Left forelimb (tissue), 1 donor: ENCODE measurements around the gene SMIM5.
"Not testable (repeated sequence)": the region's sequence is repeated elsewhere in the genome, so short reads cannot be mapped to it uniquely, and the experiment has no call there.

ENCODE experiments used
- DNase-seq: peaks from one replicate; pipeline ENCODE4 v3.0.0-alpha.2; 2018; ENCODE audit warnings: low spot score

Gene SMIM5, protein sequence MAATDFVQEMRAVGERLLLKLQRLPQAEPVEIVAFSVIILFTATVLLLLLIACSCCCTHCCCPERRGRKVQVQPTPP

DNA sequence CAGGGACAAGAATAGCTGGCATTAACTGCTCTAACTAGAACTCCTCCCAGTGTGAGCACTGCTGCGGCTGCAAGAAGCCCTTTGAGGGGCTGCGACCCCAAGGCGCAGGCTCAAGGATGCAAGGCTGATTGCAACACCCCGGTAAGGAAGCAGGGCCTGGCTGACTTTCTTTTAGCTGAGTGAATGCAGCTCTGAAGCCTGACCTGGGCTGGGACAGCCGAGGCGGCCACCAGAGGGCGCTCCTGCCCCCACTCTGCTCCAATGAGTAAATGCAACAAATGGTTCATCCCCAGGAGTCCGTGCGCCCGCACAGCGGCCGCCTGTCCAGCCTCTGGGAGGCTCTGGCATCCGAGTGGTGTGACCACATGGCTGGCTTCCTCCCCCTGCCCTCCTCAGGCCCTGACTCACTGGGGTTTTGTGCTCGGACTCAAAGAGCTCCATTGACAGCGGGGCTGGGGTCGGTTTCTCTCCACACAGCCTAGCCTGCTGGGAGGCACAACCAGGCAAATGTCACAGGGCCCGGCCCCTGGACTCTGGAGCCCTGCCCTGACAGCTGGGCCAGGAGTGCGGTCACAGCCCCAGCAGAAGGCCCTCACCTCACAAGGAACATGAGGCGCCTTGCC is at the start of gene SMIM5:
Gene SMIM5 (plus strand): TSS at position 572 of the 623 bp plus-strand sequence. CDS start 6,768 bp downstream, outside the sequence.
- peak; percentile 90 for DNase-seq

DNA sequence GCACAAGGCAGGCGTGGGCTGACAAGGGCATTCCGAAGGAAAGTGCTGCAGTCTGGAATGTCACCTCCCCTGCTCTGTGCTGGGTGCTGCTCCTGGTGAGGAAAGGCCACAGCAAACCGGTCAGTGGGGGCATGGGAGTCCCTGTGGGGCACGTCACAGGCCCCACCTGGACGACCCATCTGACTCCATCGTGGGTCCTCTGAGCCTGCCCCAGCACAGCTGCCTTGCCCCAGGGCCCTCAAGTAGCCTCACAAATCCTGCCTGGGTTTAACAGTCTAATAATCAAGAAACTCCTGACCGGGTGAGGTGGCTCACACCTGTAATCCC is 48.4 kb upstream of the SMIM5 start:
- no peak for DNase-seq

DNA sequence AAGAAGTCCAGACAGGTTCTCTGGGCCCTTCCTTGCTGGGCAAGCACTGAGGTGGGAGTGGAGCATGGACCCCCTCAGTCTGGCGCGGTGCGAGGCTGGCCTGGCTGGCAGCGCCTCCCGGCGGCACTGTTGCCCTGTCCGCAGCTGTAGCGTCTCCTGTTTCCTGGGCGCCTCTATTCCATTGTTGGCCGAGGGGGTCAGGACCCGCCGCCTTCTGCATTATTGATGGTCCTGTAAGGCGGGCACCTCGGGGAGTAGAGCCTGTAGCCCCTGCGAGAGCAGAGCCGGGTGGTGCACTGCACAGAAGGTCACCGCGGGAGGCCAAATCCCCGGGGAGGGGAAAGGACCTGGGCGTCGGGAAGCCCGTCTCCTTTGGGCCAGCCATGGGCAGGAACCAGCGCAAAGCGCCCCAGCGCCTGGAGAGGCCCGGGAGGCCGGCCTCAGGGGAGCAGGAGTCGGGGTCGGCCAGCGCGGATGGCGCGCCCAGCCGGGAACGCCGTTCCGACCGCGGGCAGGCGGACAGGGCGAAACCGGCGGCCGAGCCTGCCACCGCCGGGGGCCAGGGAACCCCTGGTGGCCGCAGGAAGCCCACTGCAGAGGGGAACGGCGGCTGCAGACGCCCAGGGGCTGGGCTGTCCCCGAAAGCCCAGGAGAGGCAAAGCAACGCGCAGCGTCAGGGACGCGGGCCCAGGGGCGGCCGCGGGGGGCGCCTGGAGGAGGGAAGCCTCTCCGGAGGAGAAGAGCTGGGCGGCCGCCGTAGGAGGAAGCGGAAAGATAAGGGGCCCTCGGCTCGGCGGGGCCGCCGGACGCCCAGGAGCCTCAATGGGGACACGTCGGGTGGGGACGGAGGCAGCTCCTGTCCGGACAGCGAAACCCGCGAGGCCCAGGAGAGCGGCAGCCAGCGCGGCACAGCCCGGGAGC is 45.3 kb upstream of the SMIM5 start, which contains the start of gene MYO15B:
Gene MYO15B (plus strand): TSS at position 126 of the 921 bp plus-strand sequence. CDS start 258 bp downstream, at position 384.
- DNase-seq, result peak; percentile 84

DNA sequence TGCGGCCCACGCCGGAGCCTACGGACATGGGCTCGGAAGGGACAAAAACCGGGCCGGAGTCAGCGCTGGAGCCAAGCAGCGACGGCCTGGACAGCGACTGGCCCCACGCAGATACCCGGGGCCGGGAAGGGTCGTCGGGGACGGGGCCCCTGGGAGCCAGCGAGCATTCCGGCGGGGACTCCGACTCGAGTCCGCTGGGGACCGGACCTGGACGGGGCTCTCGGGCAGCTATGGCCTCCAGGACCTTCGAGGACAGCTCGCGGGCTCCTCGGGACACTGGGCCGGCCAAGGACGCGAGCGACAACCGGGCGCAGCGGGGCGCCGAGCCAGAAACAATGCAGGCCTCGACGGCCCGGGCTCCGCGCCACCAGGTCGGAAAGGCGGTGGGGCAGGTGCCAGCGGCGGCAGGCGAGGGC is 44.6 kb upstream of the SMIM5 start:
- DNase-seq, result no peak

DNA sequence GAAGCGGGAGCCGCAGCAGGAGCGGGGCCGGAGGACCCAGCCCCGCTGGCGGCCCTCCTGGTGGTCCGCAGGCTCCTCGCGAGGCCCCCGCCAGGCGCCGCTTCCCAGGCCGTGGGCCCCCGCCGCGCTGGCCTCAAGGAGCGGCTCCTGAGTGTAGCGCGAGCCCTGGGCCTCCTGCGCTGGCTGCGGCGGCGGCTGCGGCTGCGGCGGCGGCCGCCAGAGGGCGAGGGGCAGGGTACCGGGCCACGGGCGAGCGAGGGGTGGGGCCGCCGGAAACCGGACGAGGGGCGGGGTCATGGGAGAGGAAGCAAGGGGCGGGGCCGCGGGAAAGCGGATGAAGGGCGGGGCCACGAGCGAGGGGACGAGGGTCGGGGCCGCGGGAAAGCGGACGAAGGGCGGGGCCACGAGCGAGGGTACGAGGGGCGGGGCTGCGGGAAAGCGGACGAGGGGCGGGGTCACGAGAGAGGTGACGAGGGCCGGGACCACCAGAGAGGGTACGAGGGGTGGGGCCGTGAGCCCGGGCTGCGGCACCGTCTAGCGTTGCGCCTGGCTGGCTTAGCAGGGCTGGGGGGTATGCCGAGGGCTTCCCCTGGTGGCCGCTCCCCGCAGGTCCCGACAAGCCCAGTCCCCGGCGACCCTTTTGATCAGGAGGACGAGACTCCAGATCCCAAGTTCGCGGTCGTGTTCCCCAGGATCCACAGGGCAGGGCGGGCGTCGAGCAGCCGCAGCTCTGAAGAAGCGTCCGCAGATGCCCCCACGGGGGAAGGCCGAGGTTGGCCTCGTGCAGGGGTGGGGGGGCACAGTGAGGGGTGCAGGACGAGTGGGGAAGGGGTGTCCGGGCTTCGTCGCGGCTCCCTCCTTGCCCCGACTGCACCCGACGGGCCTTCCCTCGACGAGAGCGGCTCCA is 44.0 kb upstream of the SMIM5 start:
- peak; percentile 98 for DNase-seq

DNA sequence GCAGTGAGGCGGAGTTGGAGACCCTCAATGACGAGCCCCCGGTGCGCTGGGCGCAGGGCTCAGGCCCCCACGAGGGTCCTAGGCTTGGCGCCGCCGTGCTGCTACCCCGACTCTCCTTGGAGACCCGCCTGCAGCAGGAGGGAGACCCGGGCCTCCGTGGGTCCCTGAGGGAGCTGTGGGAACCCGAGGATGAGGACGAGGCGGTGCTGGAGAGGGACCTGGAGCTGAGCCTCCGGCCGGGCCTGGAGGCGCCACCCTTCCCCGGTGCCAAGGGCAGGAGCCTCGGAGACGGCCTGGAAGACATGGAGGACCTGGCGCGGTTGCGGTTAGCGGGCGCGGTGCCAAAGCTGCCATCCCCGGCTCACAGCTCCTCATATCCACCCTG is 43.3 kb upstream of the SMIM5 start:
- peak; percentile 65 for DNase-seq

DNA sequence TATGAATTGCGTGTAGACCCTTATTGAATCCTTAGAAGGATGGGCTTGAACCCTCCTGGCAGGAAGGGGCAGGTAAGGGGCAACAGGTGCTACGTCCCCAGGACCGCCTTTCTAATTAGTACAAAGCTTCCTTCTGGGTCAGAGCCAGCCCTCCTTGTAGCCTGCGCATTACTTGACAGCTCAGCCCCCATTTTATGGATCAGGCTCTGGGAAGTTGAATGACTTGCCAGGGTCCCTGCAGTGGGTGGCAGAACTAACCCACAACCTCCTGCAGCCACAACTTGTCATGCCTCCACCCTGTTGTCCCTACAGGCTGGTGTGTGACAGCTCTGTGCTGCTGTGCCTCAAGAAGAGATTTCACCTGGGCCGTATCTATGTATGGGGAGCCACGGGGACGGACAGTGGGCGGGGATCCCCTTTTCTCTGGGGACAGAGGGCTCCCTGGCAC is 42.9 kb upstream of the SMIM5 start:
- DNase-seq, result no peak

DNA sequence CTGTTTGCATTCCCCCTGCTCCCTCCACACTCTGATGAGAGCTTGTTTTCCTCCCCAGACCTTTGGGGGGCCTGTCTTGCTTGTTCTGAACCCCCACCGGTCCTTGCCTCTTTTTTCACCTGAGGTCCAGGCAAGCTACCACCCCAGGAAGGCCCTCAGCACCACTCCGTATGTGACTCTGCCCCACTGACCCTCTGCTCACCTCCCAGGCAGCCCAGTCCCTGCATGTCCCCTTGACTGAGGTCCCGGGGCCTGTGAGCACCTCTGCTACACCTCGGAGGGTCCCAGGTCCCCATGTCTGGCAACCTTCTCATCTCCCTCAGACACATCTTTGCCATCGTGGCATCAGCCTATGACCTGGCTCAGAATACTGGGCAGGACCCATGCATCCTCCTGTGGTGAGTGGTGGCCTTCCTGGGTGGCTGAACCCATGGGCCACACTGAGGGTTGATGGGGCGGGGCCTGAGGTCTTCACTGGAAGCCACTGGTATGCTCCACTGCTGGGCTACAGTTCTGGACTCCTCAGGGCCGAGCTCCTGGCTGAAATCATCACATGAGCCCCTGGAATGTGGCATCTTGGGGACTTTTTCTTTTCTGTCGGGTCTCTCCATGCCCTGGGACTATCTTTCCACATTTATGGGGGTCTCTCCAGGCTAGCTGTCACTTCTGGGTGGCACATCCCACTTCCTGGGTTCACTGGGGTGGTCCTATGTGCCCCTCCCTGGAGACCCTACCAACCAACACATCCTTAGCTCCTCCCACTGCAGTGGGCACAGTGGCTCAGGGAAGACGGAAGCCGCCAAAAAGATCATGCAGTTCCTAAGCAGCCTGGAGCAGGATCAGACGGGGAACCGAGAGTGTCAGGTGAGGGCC is 42.1 kb upstream of the SMIM5 start:
- DNase-seq, result no peak

DNA sequence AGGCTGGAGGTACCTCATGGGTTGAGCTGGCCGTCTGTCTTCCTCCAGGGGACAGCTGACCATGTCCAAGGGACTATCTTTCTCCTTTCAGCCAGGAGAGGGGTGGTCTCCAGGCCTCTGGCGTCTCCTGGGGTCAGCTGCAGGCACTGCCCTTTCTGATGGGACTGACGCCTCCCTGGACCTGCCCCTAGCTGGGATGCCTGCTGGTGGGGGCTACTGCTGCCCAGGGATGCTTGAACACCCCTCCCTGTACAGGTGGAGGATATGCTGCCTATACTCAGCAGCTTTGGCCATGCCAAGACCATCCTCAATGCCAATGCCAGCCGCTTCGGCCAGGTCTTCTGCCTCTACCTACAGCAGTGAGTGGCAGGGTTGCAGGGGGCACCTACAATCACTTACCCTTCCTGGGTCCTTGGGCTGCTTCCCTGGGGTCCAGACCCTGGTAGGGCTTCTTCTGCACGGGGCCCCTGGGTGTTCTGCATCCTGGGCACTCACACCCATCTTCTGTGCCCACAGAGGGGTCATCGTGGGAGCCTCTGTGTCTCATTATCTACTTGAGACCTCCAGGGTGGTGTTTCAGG is 41.4 kb upstream of the SMIM5 start:
- no peak for DNase-seq

DNA sequence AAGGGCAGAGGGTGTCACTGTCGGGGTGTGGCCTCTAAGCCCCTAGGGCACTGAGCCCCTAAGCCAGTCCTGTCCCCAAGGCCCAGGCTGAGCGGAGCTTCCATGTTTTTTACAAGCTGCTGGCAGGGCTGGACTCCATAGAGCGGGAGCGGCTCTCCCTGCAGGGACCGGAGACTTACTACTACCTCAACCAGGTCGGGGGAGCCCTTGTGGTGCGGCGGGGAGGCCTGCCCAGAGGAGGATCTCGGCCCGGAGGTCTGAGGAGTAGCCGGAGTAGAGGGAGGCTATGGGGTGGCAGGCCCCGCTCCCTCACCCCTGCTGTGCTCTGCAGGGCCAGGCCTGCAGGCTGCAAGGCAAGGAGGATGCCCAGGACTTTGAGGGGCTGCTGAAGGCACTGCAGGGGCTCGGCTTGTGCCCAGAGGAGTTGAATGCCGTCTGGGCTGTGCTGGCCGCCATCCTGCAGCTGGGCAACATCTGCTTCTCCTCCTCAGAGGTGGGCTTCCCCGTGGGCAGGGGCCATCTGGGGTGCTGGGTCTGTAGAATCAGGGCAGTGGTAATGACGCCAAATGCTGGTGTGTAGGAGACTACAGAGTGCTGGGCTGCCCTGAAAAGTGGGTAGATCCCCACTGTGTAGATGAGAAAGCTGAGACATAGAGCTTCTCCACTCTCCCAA is 40.8 kb upstream of the SMIM5 start:
- peak; percentile 53 for DNase-seq

DNA sequence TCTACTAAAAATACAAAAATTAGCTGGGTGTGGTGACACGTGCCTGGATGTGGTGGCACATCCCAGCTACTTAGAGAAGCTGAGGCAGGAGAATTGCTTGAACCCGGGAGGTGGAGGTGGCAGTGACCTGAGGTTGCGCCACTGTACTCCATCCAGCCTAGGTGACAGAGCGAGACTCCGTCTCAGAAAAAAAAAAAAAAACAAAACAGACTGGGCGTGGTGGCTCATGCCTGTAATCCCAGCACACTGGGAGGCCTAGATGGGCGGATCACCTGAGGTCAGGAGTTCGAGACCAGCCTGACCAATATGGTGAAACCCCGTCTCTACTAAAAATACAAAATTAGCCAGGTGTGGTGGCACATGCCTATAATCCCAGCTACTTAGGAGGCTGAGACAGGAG is 39.8 kb upstream of the SMIM5 start:
- not testable (repeated sequence) for DNase-seq

DNA sequence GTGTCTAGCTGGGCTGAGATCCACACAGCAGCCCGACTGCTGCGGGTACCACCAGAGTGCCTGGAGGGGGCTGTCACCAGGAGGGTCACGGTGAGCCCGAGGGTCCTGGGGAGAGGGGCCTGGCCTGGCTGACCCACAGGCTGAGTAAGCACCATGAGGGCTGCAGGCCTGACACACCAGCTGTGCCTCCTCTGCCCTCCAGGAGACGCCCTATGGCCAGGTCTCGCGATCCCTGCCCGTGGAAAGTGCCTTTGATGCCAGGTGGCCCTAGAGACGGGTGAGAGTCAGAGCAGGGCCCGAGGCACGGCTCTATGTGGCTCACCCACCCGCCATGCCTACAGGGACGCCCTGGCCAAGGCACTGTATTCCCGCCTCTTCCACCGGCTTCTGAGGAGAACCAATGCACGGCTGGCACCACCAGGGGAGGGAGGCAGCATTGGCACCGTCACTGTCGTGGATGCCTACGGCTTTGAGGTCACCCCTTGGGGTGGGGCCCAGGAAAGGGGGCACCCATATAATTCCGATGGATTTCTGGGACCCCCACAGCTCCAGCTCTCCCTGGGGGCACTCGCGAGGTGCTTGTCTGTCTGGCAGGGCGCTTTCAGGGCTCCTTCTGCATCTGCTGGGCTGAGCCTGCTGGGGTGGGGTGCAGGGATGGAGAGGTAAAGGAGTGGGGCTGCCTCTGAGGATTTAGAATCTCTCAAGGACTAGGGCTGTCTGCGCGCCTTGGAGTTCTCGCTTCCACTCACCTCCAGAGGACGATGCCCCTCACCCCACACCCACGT is 38.5 kb upstream of the SMIM5 start:
- DNase-seq, result no peak

DNA sequence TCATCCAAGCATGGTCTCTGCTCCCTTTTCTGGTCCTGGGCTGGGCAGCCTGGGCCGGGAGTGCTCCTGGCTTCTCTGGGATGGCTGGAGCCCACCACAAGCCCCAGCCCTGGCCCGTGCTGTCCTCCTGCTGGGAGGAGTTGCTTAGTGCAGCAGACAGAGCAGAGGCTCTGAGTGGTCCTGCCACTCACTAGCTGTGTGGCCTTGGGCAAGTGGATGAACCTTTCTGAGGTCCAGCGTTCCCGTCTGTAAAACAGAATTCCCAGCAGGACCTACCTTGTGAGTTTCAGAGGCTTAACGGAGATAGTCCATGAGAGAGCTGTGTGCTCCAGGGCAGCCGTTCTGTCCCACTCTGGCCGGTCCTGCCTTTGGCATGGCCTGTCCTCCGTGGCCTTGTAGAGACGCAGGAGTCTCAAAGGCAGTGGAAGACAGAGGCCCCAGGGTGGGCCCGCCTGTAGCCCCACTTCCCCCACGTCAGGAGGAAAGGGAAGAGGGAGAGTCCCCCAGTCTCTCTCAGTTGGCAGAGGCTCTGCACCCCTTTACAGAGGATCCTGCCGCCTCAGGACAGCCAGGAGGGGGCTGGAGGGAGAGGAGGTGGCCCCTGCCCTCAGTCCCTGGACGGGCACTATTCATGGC is 37.8 kb upstream of the SMIM5 start:
- DNase-seq, result no peak

DNA sequence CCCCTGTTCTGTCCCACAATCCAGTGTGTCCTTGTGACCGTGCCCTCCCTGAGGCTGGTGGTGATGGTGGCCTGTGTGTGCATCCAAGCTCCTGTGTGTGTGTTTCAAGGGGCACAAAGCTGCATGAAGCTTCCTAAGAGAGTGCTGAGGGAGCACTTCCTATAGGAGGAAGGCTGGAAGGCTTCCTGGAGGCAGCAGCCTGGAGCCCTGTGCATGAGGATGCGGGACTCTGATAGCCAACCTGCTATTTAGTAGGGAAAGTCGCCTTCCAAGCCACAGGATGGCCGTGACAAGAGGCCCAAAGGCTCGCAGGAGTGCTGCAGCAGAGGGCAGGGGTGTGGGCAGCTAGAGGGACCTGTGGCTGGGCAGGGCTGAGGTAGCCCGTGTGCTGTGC is 37.3 kb upstream of the SMIM5 start:
- no peak for DNase-seq

DNA sequence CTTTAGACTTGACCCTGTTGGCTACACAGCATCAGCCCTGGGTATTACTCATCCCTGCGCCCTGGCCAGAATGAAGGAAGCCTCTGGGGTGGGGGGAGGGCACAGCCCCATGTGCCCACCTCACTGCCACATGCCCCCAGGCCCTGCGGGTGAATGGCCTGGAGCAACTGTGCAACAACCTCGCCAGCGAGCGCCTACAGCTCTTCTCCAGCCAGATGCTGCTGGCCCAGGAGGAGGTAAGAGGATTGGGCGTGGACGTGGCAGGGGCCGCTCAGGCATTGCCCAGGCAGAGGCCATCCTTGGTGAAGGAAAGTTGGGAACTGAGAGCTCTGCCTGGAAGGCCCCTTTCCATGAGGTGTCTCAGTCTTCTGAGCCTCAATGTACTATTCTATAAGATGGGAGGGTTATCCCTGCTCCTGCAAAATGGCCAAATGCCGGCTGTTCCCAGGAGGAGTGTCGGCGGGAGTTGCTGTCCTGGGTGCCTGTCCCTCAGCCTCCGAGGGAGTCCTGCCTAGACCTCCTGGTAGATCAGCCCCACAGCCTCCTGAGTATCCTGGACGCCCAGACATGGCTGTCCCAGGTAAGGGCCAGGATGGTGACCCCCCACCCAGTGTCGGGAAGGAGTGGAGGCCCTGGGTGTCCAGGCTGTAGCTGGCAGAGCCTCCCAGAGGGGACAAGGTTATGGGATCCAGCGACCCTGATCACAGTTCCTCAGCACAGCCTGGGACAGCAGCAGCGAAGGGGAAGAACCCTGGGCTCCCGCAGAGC is 36.7 kb upstream of the SMIM5 start:
- DNase-seq, result no peak

DNA sequence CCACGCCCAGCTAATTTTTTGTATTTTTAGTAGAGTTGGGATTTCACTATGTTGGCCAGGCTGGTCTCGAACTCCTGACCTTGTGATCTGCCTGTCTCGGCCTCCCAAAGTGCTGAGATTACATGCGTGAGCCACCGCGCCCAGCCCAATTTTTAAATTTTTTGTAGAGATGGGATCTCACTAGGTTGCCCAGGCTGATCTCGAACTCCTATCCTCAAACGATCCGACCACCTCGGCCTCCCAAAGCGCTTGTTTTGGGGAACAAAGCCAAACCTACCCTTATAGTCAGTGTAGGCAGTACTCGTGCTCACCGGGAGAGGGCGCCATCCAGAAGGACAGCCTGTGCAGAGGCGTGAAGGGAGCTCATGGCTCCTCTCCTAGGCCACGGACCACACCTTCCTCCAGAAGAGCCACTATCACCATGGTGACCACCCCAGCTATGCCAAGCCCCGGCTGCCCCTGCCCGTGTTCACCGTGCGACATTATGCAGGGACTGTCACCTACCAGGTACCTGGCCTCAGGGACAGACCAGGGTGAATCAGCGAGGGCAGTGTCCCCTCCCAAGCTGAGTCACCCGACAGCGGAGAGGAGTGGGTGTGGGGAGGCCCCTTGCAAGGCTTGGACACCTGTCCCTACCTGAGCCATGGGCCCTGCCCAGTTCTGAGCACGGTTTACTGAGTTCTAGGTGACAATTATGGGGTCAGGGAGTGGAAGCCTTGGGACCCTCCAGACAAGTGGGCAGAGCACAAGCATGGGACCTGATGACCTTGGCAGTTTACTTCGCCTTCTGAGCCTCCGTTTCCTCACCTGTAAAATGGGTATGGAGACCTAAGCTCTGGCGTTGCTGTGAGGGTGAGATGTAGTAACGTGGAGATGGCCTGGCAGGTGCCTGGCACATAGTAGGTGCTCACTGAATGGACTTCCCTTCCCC is 31.9 kb upstream of the SMIM5 start:
- DNase-seq, result no peak

DNA sequence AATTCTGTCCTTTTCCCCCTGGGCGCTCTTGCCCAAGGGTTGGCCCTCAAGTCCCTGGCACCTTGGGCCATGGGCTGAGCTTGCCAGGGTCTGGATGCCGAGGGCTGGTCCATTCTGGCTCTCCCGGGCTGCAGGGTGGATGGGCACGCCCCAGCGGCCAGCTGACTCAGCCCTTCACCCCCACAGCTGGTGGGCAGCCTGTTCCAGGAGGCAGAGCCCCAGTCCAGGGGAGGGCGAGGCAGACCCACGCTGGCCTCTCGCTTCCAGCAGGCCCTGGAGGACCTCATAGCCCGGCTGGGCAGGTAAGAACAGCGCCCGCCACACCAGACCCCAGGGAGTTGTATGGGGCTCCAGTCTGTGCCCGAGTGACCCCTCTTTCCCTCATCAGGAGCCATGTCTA is 30.6 kb upstream of the SMIM5 start:
- DNase-seq, result no peak
